H1 (cell line): ENCODE data around the gene TSC22D3. TPM values are rescaled to one million over a fixed set of nuclear protein-coding genes. Genes with fewer than 3 reads are reported as not detected.

Experiments used
- SAP30 ChIP-seq: fragments of 300-600 bp; sonication (generic); IDR thresholded peaks from 2 replicates; pipeline ENCODE4 v1.7.1; 2012; ENCODE audit warnings: low read length, moderate library complexity, mild to moderate bottlenecking, inconsistent platforms; ENCODE audit not compliant: insufficient read depth, insufficient replicate concordance
- polyA plus RNA-seq, 7 experiments: library from polyadenylated mRNA; depleted of rRNA in 3 of 7; stranded (reverse) in 5 of 7; unstranded in 2 of 7; fragments of >200 nt in 5 of 7; fragments of 200-250 nt in 2 of 7; gene quantifications; 1 replicate in 5 of 7; 2 replicates in 1 of 7; 4 replicates in 1 of 7; pipeline versions ENCODE4 v1.2.1 to v1.2.3, GENCODE V29; 2011 to 2013; ENCODE audit warnings: missing spikeins in 2 of 7, mixed read lengths in 2 of 7
- total RNA-seq: library from RNA; stranded (reverse); fragmentation: NEBNext Ultra II Directional; extraction: Animal tissue kit (Norgen Biotek cat#: 25700); gene quantifications from 2 replicates; pipeline ENCODE4 v1.2.1, GENCODE V29; 2021

Gene TSC22D3
- total and polyA plus RNA-seq, 2 of the 8 experiments (the other 6 are each of a cell fraction or from before 2014, with no cell fraction given) = 7.6 to 12.9 TPM

DNA sequence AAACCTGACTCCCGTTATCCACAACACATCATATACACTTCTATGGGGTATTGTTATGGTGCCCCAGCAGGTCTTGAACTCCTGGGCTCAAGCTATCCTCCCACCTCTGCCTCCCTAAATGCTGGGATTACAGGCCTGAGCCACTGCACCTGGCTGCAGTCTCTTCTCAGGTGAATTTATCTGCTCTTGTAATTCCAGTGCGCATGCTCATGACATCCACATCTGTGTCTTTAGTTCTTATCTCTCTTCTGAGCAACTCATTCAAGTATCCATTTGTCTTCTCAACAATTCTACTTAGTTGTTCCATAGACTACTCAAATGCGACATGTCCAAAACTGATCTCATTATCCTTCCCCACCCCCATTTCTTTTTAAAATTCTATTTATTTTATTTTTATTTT, 29.6 kb upstream of the TSC22D3 start (continued):
- TF ChIP-seq SAP30 = no peak
